Spleen (tissue), 7 donors: ENCODE measurements around the gene DOCK1.

ENCODE experiments used
- CTCF ChIP-seq, 11 experiments: fragments of 200-600 bp in 7 of 11; fragments of 450-650 bp in 4 of 11; sonication (generic) in 4 of 11; IDR thresholded peaks in 8 of 11; conservative IDR thresholded peaks in 3 of 11; 1 replicate in 7 of 11; 2 replicates in 4 of 11; pipeline versions ENCODE4 v1.4.0 to v1.8.0; 2016 to 2021; ENCODE audit warnings: antibody characterized with exemption in 11 of 11, inconsistent platforms in 4 of 11, mild to moderate bottlenecking in 1 of 11
- POLR2AphosphoS5 ChIP-seq, 3 donors: sonication (generic); formaldehyde crosslinking; IDR thresholded peaks; one replicate each; pipeline ENCODE4 v1.5.1; 2017; ENCODE audit warnings: antibody characterized with exemption in 3 of 3
- donor health status: DM: no; HTN: no; CAD: no; lungs with moderate emphysema.
- donor health status: DM: no; HTN: no; CAD: no.
- donor health status: DM: no; HTN: no; CAD: no.

DNA sequence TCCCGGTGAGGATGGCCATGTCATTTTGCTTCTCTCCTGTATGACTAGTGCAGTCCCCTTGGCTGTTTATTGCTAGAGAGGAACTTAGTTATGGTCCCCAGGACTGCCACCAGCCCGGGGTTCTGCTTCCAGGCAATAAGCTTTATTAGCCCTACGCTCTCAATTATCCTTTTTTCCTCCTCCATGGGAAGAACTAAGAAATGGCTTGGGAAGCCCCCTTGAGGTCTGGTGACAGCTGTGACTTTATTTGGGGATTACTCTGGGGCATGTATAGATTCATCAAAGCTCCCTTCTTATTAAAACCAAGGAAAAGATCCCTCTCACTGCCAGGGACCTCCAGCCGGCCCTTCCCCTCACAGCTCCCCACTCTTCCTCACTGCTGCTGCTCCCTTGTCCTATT lies 446.3 kb downstream of the DOCK1 start:
- TF ChIP-seq CTCF (IDR thresholded peaks at IDR 0.05 in 8 of 11, conservative IDR thresholded peaks at IDR 0.05 in 3 of 11) (no peak), POLR2AphosphoS5 (IDR thresholded peaks at IDR 0.05) (no peak)
